T-helper 9 cell (primary cell): ENCODE results near the gene EME1.

ENCODE experiments used
- DNase-seq: peaks from one replicate; pipeline ENCODE4 v3.0.0-alpha.2; 2020

The EME1 gene

GRCh38 chr17:50348522-50349242, 24.3 kb upstream of the EME1 start:
- no peak for DNase-seq

DNA sequence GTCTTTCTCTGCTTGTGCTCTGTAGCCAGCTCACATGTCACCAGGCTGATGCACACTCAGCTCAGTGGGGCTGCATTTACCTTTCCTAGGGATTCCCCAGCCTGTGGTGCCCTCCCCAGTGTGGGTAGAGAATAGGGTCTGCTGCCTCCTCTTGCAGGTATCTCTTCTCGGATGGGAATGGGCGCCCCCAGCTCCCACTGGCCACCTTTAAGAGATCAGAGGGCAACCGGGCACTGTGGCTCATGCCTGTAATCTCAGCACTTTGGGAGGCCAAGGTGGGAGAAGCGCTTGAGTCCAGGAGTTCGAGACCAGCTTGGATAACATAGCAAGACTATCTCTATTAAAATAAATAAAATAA, 23.8 kb upstream of the EME1 start:
- DNase-seq = no peak

GRCh38 chr17:50350733-50351132, 22.3 kb upstream of the EME1 start:
- DNase-seq = no peak

DNA sequence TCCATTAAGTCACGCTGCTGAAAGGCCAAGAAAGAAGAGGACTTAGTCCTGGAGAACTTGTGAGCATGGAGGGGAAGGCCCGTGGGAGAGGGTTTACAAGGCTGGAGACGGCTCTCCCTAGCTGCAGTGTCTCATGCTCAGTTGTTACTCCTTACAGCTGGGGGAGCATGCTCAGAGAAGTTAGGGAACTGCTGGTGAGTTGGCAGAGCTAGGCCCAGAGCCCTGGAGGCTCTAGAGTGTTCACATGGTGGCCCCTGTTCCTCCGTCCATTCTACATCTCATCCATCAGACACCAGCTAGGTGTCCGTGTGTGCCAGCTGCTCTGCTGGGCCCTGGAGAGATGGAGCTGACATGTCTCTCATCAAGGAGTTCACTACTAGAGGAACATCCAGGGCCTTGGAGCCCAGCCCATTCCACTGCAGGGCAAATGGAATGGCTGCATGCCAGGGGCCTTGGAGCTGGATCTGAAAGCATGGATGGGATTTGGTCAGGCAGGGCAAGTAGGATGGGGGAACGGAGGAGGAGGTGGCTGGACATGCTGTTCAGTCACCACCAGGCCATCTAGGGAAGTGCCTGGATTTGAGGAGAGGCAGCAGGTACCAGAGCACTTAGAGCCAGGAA, 20.8 kb upstream of the EME1 start:
- DNase-seq = no peak

DNA sequence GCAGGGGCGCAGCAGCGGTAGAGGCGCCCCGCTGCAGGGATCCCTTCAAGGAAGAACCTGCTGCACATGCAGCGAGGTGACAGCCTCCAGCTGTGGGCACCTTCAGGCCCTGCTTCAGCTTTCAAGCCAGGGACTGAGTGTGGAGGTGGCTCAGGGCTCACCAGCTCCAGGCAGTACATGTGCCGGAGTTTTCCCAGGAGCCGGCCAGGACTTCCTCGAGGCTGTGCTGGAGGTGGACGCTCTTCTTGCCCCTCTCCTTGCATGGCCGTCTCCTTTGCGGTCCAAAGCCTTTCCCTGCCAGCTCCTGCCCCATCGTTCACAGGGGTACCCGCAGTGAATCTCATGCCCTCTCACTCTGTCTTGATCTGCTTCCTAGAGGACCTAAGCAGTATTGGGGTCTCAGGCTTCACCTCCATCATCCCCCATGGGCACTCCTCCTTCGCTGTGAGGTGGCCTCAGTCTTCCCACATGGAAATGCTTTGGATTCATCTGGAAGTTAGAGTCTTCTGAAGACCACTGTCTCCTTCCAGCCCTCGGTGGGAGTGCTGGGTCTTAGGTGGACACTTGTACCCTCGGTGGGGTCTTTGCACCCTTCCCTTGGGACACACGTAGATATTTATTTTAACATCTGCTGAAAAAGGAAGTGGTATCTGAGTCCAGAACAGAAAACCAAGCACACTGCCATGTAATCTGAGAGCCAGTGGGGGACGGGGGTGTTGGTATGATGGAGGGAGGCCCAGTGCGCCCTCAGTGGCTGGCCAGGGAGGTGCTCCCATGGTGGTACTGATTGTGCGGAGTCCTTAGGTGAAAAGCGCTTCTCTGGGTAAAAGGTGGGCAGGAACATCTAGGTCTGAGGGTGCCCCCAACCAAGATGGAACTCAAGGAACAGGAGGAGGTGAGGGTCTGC, 20.1 kb upstream of the EME1 start:
- DNase-seq = no peak

DNA sequence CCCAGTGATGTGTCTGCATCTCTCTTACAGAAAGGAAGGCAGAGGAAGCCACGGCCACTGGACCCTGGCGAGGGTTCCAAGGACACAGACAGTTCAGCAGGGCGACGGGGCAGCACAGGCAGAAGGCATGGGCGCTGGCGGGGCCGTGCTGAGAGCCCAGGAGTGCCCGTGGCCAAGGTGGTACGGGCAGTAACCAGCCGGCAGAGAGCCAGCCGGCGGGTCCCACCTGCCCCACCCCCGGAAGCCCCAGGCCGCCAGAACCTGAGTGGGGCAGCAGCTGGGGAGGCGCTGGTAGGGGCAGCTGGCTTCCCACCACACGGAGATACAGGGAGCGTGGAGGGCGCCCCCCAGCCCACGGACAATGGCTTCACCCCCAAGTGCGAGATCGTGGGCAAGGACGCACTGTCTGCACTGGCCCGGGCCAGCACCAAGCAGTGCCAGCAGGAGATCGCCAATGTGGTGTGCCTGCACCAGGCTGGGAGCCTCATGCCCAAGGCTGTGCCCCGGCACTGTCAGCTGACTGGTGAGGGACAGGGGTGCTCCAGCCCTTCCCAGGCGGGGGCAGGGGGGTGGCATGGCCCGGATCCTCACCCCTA, 19.3 kb upstream of the EME1 start:
- no peak for DNase-seq

- no peak for DNase-seq
These were observed 18.8 kb upstream of the EME1 start for GRCh38 chr17:50354198-50354597.

DNA sequence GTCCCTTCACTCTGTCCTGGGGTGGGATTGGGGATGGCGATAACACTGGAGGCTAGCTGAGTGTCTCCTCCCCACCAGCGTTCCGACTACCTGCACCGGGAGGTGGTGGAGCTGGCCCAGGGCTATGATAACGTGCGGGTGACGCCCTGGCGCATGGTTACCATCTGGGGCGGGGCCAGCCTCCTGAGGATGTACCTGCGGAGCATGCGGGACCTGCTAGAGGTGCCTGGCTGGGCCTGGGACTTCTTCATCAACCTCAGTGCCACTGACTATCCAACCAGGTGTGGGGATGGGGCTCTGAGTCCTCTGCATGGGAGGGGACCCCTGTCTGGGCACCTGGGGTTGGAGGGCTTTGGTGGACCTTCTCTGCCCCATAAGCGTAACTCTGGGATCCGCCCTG, 18.3 kb upstream of the EME1 start:
- DNase-seq = no peak

DNA sequence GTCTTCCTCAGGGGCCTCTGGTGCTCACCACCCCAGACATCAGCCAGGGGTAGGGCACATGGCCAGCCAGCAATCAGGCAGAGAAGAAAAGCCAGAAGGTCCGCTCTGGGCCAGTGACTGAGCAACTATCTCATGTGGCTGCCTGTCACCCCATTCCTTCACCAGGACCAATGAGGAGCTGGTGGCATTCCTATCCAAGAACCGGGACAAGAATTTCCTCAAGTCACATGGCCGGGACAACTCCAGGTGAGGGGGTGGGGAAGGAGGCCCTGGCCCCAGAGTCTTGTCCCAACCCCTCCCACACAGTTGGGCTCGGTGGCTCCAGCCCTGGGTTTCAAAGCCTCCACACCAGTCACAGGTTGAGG, 17.7 kb upstream of the EME1 start:
- DNase-seq = no peak

DNA sequence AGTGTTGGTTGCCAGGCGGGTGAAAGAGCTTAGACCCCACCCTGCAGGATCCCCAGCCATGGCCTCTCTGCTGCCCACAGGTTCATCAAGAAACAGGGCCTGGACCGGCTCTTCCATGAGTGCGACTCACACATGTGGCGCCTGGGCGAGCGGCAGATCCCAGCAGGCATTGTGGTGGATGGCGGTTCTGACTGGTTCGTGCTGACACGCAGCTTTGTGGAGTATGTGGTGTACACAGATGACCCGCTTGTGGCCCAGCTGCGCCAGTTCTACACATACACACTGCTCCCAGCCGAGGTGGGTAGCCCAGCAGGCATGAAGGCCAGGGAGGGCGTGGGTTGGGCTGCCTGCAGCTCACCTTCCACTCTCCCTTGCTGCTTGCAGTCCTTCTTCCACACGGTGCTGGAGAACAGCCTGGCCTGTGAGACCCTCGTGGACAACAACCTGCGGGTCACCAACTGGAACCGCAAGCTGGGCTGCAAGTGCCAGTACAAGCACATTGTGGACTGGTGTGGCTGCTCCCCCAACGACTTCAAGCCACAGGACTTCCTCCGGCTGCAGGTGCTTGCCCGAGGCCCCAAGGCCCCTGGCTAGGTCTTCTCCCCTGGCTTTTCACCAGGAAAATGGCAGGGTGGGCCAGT, 17.2 kb upstream of the EME1 start:
- DNase-seq = no peak

- no peak for DNase-seq
These were observed 16.6 kb upstream of the EME1 start for GRCh38 chr17:50356418-50356817.

GRCh38 chr17:50356892-50357510, 16.0 kb upstream of the EME1 start:
- no peak for DNase-seq

DNA sequence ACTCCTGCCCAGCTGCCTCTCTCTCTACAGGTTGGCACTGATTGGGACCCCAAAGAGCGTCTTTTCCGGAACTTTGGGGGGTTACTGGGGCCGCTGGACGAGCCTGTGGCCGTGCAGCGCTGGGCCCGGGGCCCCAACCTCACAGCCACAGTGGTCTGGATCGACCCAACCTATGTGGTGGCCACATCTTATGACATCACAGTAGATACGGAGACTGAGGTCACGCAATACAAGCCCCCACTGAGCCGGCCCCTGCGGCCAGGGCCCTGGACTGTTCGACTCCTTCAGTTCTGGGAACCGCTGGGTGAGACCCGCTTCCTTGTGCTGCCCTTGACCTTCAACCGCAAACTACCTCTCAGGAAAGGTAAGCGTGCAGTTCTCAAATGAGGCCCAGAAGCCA, 14.9 kb upstream of the EME1 start:
- no peak for DNase-seq

DNA sequence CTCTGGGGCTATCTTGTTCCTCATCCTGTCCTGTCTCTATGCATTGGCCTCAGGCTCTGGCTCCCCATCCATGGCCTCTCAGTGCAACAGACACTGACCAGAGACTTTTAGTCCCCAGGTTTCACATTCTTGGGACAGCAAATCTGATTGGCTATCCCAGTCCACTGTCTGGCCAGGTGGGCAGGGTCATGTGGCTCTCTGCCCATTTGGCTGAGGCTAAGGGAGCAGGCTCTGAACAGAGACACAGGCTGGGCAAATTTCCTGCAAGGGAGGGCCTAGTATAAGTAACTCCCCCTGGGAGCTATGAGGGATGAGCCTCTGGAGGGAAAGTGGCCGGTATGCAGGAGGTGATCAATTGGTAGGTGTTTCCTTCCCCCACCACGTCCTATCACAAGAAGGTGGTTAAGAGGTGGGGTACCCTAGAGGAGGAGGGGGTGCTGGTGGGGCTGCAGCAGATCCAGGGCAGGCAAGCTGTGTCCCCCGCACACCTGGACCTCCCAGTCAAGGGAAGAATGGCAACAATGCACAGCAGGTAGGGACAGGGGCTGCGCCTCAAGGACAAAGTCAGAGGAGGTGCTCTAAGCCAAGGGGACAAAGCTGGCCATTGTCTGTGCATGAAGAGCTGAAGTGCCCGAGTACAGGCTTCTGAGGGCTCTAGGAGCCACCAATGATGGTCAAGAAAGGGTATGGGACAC, 13.9 kb upstream of the EME1 start:
- DNase-seq = no peak

DNA sequence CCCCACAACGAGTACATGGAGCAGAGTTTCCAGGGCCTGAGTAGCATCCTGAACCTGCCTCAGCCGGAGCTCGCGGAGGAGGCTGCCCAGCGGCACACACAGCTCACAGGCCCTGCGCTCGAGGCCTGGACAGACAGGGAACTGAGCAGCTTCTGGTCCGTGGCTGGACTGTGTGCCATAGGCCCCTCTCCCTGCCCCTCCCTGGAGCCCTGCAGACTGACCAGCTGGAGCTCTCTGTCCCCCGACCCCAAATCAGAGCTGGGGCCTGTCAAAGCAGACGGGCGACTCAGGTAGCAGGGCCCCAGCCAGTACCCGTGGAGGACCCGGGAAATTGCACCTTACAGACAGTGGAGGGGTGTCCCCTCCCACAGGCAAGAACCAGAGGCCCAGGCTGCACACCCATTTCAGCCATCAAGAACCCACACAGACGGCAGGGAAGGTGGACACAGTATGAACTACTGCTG, 13.0 kb upstream of the EME1 start:
- no peak for DNase-seq

DNA sequence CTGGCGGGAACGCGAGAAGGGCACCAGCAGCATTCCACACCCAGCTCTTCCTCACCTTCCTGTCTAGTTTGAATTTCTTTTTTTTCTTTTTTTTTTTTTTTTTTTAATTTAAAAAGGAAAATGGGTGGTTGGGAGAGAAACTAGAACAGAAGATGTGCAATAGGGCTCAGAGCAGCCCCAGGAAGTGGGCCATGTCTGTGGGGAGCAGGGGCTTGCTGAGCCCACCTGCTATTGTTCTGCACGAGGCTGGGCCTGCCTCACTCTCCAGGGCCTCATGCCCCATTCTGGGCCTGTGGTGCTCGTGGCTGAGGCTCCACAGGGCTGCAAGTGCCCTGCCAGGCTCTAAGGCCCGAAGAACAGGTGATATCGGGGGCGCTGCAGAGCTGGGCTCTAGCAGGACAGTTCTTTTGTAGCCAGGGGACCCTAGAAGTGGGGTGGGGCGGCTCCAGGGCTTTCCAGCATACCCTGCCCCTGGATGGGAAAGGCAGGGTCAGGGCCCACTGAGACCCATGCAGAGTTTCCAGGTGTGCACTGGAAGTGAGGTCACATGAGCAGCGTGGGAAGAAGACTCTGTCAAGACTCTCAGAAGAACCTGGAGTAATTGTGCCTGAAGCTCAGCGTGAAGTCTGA, 12.4 kb upstream of the EME1 start:
- DNase-seq = no peak

GRCh38 chr17:50361561-50362480, 11.2 kb upstream of the EME1 start:
- DNase-seq = peak; percentile 32

DNA sequence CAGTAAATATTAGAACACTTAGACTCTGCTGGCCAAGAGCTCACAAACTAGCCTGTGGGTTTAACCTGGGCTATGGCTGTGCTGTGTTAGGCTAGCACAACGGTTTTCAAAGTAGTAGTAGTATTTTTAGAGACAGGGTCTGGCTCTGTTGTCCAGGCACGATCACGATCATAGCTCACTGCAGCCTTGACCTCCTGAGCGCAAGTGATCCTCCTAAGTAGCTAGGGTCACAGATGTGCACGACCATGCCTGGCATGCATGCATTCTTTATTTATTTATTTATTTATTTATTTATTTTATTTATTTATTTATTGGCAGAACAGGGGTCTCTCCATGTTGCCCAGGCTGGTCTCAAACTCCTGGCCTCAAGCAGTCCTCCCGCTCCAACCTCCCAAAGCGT, 10.4 kb upstream of the EME1 start:
- DNase-seq = no peak

- DNase-seq = no peak
These were observed 9.6 kb upstream of the EME1 start for GRCh38 chr17:50363217-50364060.
